DND-41 (cell line): ENCODE measurements around the gene SLC22A17.

Experiments used
- ATAC-seq: fragments of 200-7000 bp; cut with Tn5 transposase; 3 replicates; pipeline ENCODE4 v1.9.1; 2021; ENCODE audit warnings: low read depth; ENCODE audit not compliant: insufficient read depth
- DNase-seq: peaks from one replicate; pipeline ENCODE4 v3.0.0-alpha.2; 2020
- H2AFZ ChIP-seq: 2 replicates; pipeline ENCODE4 v1.6.0; 2012; ENCODE audit warnings: low read depth, low read length
- H3K27ac ChIP-seq: 2 replicates; pipeline ENCODE4 v1.5.1; 2012; ENCODE audit warnings: low read length, inconsistent platforms
- H3K27me3 ChIP-seq: fragments of 200-600 bp; sonication (generic); 2 replicates; pipeline ENCODE4 v1.6.0; 2012; ENCODE audit warnings: low read length, mild to moderate bottlenecking, inconsistent platforms; ENCODE audit not compliant: insufficient read depth, poor library complexity
- H3K36me3 ChIP-seq: 2 replicates; pipeline ENCODE4 v1.5.1; 2012; ENCODE audit warnings: low read length, inconsistent platforms; ENCODE audit not compliant: insufficient read depth
- H3K4me1 ChIP-seq: 2 replicates; pipeline ENCODE4 v1.5.1; 2012; ENCODE audit warnings: mild to moderate bottlenecking, low read length; ENCODE audit not compliant: insufficient read depth
- H3K4me2 ChIP-seq: 2 replicates; pipeline ENCODE4 v1.6.0; 2012; ENCODE audit warnings: mild to moderate bottlenecking, moderate library complexity, low read length, inconsistent platforms; ENCODE audit not compliant: insufficient read depth
- H3K4me3 ChIP-seq, 2 experiments: fragments of 200-600 bp in 1 of 2; shearing (Covaris generic) in 1 of 2; 2 replicates each; pipeline ENCODE4 v1.5.1; 2012 to 2016; ENCODE audit warnings: inconsistent platforms in 2 of 2, low read length in 2 of 2, mild to moderate bottlenecking in 2 of 2, low read depth in 1 of 2, moderate library complexity in 1 of 2
- H3K79me2 ChIP-seq: 2 replicates; pipeline ENCODE4 v1.6.0; 2012; ENCODE audit warnings: low read length, inconsistent platforms; ENCODE audit not compliant: insufficient read depth
- H3K9ac ChIP-seq: 2 replicates; pipeline ENCODE4 v1.6.0; 2012; ENCODE audit warnings: low read depth, mild to moderate bottlenecking, inconsistent platforms, low read length, moderate library complexity
- H3K9me3 ChIP-seq: 2 replicates; pipeline ENCODE4 v1.5.1; 2012; ENCODE audit warnings: low read length, moderate library complexity, mild to moderate bottlenecking, inconsistent platforms; ENCODE audit not compliant: insufficient read depth, severe bottlenecking
- H4K20me1 ChIP-seq: 2 replicates; pipeline ENCODE4 v1.6.0; 2012; ENCODE audit warnings: low read length; ENCODE audit not compliant: insufficient read depth
- EZH2 ChIP-seq: IDR thresholded peaks from 3 replicates; pipeline ENCODE4 v1.6.1; 2012; ENCODE audit warnings: borderline replicate concordance, low read depth, mild to moderate bottlenecking, moderate library complexity, low read length, inconsistent platforms; ENCODE audit not compliant: severe bottlenecking
- TF ChIP-seq, protein P1 (sequence below): IDR thresholded peaks from 2 replicates; pipeline ENCODE4 v1.5.1; 2012; ENCODE audit warnings: borderline replicate concordance, low read length, moderate library complexity, mild to moderate bottlenecking; ENCODE audit not compliant: poor library complexity, severe bottlenecking; ENCODE audit errors: extremely low read depth

SLC22A17 gene

DNA sequence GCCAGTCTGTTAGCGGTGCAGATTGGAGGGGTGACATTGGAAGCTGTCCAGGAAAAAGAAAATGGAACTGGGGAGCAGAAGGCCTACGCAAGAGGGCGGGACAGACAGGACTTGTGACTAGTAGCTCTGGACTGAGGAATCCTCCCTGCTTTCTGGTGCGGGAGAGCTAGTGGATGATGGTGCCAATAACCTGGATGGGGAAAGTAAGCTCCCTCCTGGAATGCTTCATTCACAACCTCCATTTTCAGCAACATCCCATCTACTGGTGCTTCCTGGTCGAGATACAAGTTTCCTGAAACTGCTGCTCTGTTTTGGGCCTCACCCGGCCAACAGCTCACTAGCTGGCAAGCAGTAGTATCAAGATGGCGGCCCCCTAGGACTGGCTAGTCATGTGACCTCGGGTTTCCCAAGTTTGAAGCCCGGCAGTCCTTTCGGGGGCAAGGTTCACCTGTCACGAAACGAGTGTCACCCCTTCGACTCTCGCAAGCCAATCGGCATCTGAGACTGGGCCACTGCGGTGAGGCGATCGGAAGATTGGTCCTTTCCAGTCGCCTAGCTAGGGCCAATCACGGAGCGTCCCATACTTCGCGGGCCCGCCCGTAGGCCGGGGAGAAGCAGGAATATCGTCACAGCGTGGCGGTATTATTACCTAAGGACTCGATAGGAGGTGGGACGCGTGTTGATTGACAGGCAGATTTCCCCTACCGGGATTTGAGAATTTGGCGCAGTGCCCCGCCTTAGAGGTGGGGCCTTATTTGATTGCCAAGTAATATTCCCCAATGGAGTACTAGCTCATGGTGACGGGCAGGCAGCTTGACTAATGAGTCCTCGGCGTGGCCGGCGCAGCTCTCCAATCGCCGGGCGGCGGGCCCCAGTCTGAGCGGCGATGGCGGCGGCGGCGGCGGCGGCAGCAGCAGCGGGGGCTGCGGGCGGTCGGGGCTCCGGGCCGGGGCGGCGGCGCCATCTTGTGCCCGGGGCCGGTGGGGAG is 31.8 kb downstream of the SLC22A17 start, which contains the start of gene PABPN1:
Gene PABPN1 (plus strand): TSS at position 874 of the 988 bp plus-strand sequence. CDS start 13 bp downstream, at position 887.
- Histone ChIP-seq H3K36me3 (peaks cover 36% of the 10 kb centered on the region), H3K9ac (peak within 1 kb of the TSS; percentile 82), H3K4me2 (peak within 1 kb of the TSS; percentile 83), H2AFZ (peak within 1 kb of the TSS; percentile 81), H3K27ac (peak within 1 kb of the TSS; percentile 94), H3K4me3 (peak within 1 kb of the TSS; percentile 96 to 97), H3K27me3 (no peaks in the 10 kb centered on the region), H3K4me1 (peaks cover 36% of the 10 kb centered on the region), H3K9me3 (no peaks in the 10 kb centered on the region), H4K20me1 (peaks cover 22% of the 10 kb centered on the region), H3K79me2 (peaks cover 33% of the 10 kb centered on the region)
- DNase-seq (peak; percentile 99), ATAC-seq (peak; percentile 91)
- TF ChIP-seq, protein P1, sequence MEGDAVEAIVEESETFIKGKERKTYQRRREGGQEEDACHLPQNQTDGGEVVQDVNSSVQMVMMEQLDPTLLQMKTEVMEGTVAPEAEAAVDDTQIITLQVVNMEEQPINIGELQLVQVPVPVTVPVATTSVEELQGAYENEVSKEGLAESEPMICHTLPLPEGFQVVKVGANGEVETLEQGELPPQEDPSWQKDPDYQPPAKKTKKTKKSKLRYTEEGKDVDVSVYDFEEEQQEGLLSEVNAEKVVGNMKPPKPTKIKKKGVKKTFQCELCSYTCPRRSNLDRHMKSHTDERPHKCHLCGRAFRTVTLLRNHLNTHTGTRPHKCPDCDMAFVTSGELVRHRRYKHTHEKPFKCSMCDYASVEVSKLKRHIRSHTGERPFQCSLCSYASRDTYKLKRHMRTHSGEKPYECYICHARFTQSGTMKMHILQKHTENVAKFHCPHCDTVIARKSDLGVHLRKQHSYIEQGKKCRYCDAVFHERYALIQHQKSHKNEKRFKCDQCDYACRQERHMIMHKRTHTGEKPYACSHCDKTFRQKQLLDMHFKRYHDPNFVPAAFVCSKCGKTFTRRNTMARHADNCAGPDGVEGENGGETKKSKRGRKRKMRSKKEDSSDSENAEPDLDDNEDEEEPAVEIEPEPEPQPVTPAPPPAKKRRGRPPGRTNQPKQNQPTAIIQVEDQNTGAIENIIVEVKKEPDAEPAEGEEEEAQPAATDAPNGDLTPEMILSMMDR, result no peak
- no peak for TF ChIP-seq EZH2

DNA sequence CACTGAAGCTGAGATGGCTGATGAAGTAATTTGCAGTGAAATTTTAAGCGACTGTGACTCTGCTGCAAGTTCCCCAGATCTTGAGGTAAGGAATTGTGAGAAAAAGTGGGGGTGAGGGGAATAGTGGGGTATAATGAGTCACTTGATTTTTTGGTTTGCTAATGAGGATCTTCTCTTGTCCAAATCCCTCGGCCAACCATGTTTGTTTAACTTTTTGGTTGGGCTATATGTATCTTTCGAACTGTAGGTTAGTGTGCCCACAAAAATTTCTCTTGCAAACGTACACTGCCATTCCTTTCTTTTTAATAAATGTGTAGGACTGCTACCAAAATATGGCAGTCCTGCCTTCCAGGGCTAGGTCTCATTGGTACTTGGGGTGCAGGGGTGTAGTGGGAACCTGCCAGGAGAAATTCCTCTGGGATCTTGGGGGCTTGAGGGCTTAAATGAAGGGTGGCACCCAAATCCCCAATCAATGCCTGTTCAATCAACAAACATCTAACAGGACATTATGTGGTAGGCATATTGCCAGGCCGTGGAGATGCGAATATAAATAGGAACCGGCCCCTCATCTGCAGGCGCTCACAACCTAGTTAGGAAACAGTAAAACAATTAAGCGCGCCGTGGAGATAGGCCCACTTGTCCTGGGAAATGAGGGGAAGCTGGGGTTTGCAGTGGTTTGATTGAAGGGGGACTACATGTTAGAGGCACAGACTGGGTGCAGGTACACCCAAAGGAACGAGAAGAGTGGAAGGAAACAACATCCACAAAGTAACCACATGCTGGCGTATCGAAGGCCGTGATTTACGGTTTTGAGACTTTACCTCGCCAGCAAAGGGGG is 32.7 kb downstream of the SLC22A17 start:
- peaks cover 31% of the 10 kb centered on the region for H3K36me3 ChIP-seq
- peak overlapping the region; percentile 94 for H3K27ac ChIP-seq
- DNase-seq, result no peak
- H3K79me2 ChIP-seq, result peaks cover 33% of the 10 kb centered on the region
- H3K9me3 ChIP-seq, result no peaks in the 10 kb centered on the region
- H3K4me1 ChIP-seq, result peaks cover 36% of the 10 kb centered on the region
- H3K4me3 ChIP-seq, result peak overlapping the region; percentile 21 to 71; a peak in 3 of 4 replicates
- H3K9ac ChIP-seq, result peak overlapping the region; percentile 63
- no peak for ATAC-seq
- H4K20me1 ChIP-seq, result peaks cover 22% of the 10 kb centered on the region
- peak overlapping the region; percentile 72 for H3K4me2 ChIP-seq
- TF ChIP-seq, protein P1, result no peak
- no peak for TF ChIP-seq EZH2
- H3K27me3 ChIP-seq, result no peaks in the 10 kb centered on the region
- peak overlapping the region; percentile 81 for H2AFZ ChIP-seq

DNA sequence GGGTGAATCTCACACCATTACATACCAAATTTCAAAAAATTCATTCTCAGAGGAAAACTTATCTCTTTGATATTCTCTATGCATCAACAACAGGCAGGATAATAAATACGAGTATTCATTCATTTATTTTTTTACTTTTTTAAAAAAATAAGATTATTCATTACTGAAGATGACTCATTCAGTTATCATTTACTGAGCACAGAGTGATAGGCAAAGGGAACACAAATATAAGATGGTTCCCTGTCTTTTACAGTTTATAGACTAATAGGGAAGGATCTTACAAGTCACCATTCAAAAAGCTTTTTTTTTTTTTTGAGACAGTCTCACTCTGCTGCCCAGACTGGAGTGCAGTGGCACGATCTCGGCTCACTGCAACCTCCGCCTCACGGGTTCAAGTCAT is 36.4 kb downstream of the SLC22A17 start:
- H2AFZ ChIP-seq, result no peak overlapping the region
- H3K9me3 ChIP-seq, result no peaks in the 10 kb centered on the region
- no peak overlapping the region for H3K27ac ChIP-seq
- no peaks in the 10 kb centered on the region for H3K27me3 ChIP-seq
- H3K36me3 ChIP-seq, result no peaks in the 10 kb centered on the region
- TF ChIP-seq EZH2, result no peak
- TF ChIP-seq, protein P1, result no peak
- ATAC-seq, result no peak
- H4K20me1 ChIP-seq, result no peaks in the 10 kb centered on the region
- peaks cover 15% of the 10 kb centered on the region for H3K4me1 ChIP-seq
- no peak overlapping the region for H3K4me3 ChIP-seq
- no peak for DNase-seq
- no peak overlapping the region for H3K9ac ChIP-seq
- 0 out of 2 replicates have a peak, but pooled peaks cover 5% of the 10 kb centered on the region for H3K79me2 ChIP-seq
- no peak overlapping the region for H3K4me2 ChIP-seq
